ENCODE data around the gene FOXO1. TPM values are rescaled to one million over a fixed set of nuclear protein-coding genes. Genes with fewer than 3 reads are reported as not detected.
A peak's percentile ranks its signal among the peaks of the same experiment; 100 is the strongest.

The FOXO1 gene
- total RNA-seq, 1 donor from 2014 or later: 19.9 TPM

DNA sequence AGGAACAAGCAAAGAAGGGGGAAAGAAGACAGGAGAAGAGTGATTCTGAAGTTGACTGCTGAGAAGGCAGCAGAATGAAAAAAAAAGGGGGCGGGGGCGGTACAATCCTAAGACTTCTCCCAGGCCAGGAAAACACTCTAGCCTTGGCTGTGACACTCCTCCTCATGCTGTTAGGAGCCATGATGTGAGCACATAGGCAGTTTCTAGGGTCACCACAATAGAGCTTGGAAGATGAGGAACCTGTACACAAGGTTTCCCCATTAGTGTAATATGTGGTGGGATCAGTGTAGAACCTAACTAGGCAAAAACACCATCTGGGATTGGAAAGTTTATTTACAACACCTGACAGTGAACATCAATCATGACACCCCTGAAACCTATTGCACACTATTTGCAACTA lies 86.9 kb downstream of the FOXO1 start:
- Histone ChIP-seq H3K9me3 (peaks cover 13% of the 10 kb centered on the region), H3K27ac (no peak overlapping the region), H3K27me3 (ENCODE audit: low read depth) (no peaks in the 10 kb centered on the region), H3K4me1 (peaks cover 50% of the 10 kb centered on the region), H3K4me3 (no peak overlapping the region), H3K36me3 (no peaks in the 10 kb centered on the region)
- intact Hi-C loops (cut with DNase I): no loop called here
- no peak for DNase-seq
- peak in 1 of 2 donors; percentile 41 for ATAC-seq
- TF ChIP-seq, protein P1, sequence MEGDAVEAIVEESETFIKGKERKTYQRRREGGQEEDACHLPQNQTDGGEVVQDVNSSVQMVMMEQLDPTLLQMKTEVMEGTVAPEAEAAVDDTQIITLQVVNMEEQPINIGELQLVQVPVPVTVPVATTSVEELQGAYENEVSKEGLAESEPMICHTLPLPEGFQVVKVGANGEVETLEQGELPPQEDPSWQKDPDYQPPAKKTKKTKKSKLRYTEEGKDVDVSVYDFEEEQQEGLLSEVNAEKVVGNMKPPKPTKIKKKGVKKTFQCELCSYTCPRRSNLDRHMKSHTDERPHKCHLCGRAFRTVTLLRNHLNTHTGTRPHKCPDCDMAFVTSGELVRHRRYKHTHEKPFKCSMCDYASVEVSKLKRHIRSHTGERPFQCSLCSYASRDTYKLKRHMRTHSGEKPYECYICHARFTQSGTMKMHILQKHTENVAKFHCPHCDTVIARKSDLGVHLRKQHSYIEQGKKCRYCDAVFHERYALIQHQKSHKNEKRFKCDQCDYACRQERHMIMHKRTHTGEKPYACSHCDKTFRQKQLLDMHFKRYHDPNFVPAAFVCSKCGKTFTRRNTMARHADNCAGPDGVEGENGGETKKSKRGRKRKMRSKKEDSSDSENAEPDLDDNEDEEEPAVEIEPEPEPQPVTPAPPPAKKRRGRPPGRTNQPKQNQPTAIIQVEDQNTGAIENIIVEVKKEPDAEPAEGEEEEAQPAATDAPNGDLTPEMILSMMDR (IDR thresholded peaks at IDR 0.05): no peak

DNA sequence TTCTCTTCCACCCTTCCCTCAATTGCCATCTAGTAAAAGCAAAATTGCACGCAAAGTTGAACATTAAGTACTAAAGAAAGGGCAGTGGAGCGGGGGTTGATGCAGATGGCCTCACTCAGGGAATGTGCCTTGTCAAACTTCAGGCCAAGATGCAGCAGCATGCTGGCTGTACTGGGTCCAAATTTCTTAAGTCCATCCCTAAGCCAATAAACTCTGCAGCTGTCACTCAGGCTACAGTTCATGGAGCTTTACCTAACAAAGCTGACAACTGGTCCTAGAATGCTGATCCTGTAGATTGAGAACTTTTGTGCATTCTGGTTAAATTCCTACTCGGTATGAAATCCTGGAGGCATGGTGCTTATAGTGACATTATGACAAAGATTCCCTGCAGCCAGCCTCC lies 88.4 kb downstream of the FOXO1 start:
- peaks cover 6% of the 10 kb centered on the region for H3K9me3 ChIP-seq
- no peaks in the 10 kb centered on the region for H3K36me3 ChIP-seq
- DNase-seq: no peak
- peaks cover 50% of the 10 kb centered on the region for H3K4me1 ChIP-seq
- H3K27me3 ChIP-seq (ENCODE audit: low read depth): no peaks in the 10 kb centered on the region
- intact Hi-C loops (cut with DNase I): no loop called here
- no peak overlapping the region for H3K27ac ChIP-seq
- no peak overlapping the region for H3K4me3 ChIP-seq
- TF ChIP-seq, protein P1 (IDR thresholded peaks at IDR 0.05): no peak
- ATAC-seq: peak in 1 of 2 donors; percentile 28

DNA sequence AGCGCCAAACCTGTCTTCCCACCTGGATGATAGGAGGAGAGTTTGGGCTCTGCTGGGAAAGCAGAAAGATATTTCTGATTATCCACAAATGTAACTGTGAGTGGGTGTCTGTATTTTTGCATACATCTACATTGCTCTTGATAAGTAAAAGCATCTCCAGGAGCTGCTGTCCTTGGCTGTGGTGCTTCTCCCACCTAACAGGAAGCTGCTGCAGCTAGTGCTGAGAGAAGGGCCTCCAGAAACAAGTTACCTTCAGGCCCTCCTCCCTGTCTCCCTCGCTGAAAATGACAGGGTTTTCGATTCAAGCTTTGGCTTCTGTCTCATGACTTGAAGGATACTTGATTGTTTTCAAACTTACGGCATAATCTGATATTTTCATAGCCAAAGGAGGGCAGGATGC lies 90.1 kb downstream of the FOXO1 start:
- intact Hi-C loops (cut with DNase I): no loop called here
- DNase-seq: no peak
- no peak for ATAC-seq
- Histone ChIP-seq H3K4me3 (no peak overlapping the region), H3K4me1 (peaks cover 46% of the 10 kb centered on the region), H3K36me3 (no peaks in the 10 kb centered on the region), H3K9me3 (no peaks in the 10 kb centered on the region), H3K27me3 (ENCODE audit: low read depth) (no peaks in the 10 kb centered on the region), H3K27ac (no peak overlapping the region)
- TF ChIP-seq, protein P1 (IDR thresholded peaks at IDR 0.05): no peak

DNA sequence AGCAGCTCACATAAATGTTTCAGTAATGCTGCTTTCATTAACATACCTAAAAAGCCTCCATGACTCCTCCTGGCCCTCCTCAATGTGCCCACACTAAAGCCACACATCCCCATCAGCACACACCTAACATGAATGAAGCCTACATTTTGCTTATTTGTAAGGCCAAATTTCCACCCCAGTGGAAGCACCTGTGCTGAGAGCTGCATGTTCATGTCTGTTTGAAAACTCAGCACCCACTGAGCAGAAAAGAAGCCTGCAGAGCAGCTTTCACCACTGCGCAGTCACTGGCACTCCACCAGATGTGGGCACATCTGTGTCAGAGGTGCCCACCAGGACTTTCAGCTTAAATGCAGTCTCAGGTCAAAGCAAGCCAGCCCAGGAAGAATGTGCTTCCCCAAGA lies 93.5 kb downstream of the FOXO1 start:
- H3K27ac ChIP-seq: no peak overlapping the region
- intact Hi-C loops (cut with DNase I): no loop called here
- H3K4me1 ChIP-seq: peaks cover 35% of the 10 kb centered on the region
- H3K4me3 ChIP-seq: no peak overlapping the region
- H3K9me3 ChIP-seq: no peaks in the 10 kb centered on the region
- TF ChIP-seq, protein P1 (IDR thresholded peaks at IDR 0.05): no peak
- DNase-seq: no peak
- H3K27me3 ChIP-seq (ENCODE audit: low read depth): no peaks in the 10 kb centered on the region
- ATAC-seq: no peak
- H3K36me3 ChIP-seq: no peaks in the 10 kb centered on the region

DNA sequence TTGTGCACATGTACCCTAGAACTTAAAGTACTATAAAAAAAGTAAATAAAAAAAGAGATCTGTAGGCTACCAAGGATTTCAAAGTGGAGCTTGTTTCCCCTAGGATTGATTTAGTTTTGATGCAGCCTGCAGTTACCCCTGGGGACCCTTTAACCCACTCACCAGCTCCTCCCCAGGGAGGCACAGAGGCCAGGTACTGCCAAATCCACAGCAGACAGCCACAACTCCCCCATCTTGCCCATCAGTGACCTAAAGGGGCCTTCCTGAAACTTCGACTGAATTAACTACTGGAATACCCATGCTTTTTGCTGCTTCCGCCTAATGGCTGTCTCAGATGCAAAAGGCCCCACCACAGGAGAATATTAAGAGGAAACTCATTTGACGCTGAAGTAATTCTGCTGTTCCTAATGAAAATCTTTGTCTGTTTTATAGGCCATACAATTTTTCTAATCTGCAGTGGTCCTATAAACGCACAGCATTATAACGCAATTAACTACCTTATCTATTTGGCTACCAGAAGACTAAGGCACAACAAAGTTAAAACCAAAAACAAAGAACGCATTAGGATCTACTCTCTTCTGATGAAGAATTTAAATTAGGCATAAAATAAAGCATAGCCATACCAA lies 95.0 kb downstream of the FOXO1 start:
- no peak overlapping the region for H3K4me3 ChIP-seq
- ATAC-seq: no peak
- TF ChIP-seq, protein P1 (IDR thresholded peaks at IDR 0.05): no peak
- no peak overlapping the region for H3K27ac ChIP-seq
- no peaks in the 10 kb centered on the region for H3K9me3 ChIP-seq
- no peaks in the 10 kb centered on the region for H3K36me3 ChIP-seq
- H3K4me1 ChIP-seq: peaks cover 34% of the 10 kb centered on the region
- intact Hi-C loops (cut with DNase I): no loop called here
- no peak for DNase-seq
- H3K27me3 ChIP-seq (ENCODE audit: low read depth): no peaks in the 10 kb centered on the region
